K562 (cell line): ENCODE data around the gene IRF6. TPM values are rescaled to one million over a fixed set of nuclear protein-coding genes. Genes with fewer than 3 reads are reported as not detected.
A peak's percentile ranks its signal among the peaks of the same experiment; 100 is the strongest.

ENCODE experiments used
- COPS2 ChIP-seq: fragments of 450-650 bp; conservative IDR thresholded peaks from 2 replicates; pipeline ENCODE4 v1.6.1; 2016; ENCODE audit warnings: mild to moderate bottlenecking, moderate library complexity
- CREBBP ChIP-seq: IDR thresholded peaks from one replicate; pipeline ENCODE4 v1.6.1; 2012; ENCODE audit warnings: low read depth, mild to moderate bottlenecking, control low read depth, inconsistent platforms, low read length
- E2F4 ChIP-seq: sonication (generic); formaldehyde crosslinking; IDR thresholded peaks from 2 replicates; pipeline ENCODE4 v1.8.0; 2022; ENCODE audit warnings: mild to moderate bottlenecking, low read depth, missing genetic modification reagents
- FOS ChIP-seq: IDR thresholded peaks from 3 replicates; pipeline ENCODE4 v1.6.1; 2011; ENCODE audit not compliant: insufficient read length; ENCODE audit errors: extremely low read depth
- FOXK1 ChIP-seq: sonication (generic); formaldehyde crosslinking; IDR thresholded peaks from 2 replicates; pipeline ENCODE4 v1.8.0; 2022; ENCODE audit warnings: missing genetic modification reagents, mild to moderate bottlenecking, borderline replicate concordance
- HIVEP1 ChIP-seq: fragments of 250-450 bp; sonication (Bioruptor Pico); IDR thresholded peaks from 2 replicates; pipeline ENCODE4 v1.4.0; 2020; ENCODE audit warnings: mild to moderate bottlenecking
- JUN ChIP-seq, 2 experiments: sonication (generic) in 1 of 2; formaldehyde crosslinking in 1 of 2; IDR thresholded peaks; 2 replicates each; pipeline versions ENCODE4 v1.6.1 to v1.8.0; 2012 to 2022; ENCODE audit warnings: borderline replicate concordance in 2 of 2, mild to moderate bottlenecking in 2 of 2, improper control_type of control experiment in 1 of 2, low read depth in 1 of 2, low read length in 1 of 2, missing genetic modification reagents in 1 of 2
- KAT7 ChIP-seq: sonication (generic); formaldehyde crosslinking; IDR thresholded peaks from 2 replicates; pipeline ENCODE4 v1.8.0; 2022; ENCODE audit warnings: missing genetic modification reagents, mild to moderate bottlenecking, borderline replicate concordance
- NR2C1 ChIP-seq, 2 experiments: fragments of 450-650 bp; IDR thresholded peaks; 2 replicates each; pipeline ENCODE4 v1.6.1; 2017; ENCODE audit warnings: mild to moderate bottlenecking in 2 of 2, antibody characterized with exemption in 1 of 2, inconsistent platforms in 1 of 2, missing compliant biosample characterization in 1 of 2, missing genetic modification characterization in 1 of 2
- NR2F6 ChIP-seq: fragments of 450-650 bp; formaldehyde crosslinking; IDR thresholded peaks from 2 replicates; pipeline ENCODE4 v1.4.0; 2020; ENCODE audit warnings: mild to moderate bottlenecking
- PCBP1 ChIP-seq: fragments of 200-400 bp; formaldehyde crosslinking; IDR thresholded peaks from 2 replicates; pipeline ENCODE4 v1.6.1; 2018; ENCODE audit warnings: mild to moderate bottlenecking, low read depth, low read length; ENCODE audit not compliant: poor library complexity, severe bottlenecking
- POLR2AphosphoS2 ChIP-seq: IDR thresholded peaks from 2 replicates; pipeline ENCODE4 v1.6.1; 2012; ENCODE audit warnings: low read length, improper control_type of control experiment
- RBM25 ChIP-seq: fragments of 200-400 bp; formaldehyde crosslinking; IDR thresholded peaks from 2 replicates; pipeline ENCODE4 v1.6.1; 2018; ENCODE audit warnings: low read length, low read depth, moderate library complexity; ENCODE audit not compliant: severe bottlenecking
- RFX5 ChIP-seq: IDR thresholded peaks from 2 replicates; pipeline ENCODE4 v1.6.1; 2011; ENCODE audit warnings: low read depth, mild to moderate bottlenecking, improper control_type of control experiment, low read length
- SIN3A ChIP-seq, 2 experiments: fragments of 150-350 bp in 1 of 2; IDR thresholded peaks; 2 replicates each; pipeline ENCODE4 v1.6.1; 2011 to 2016; ENCODE audit warnings: borderline replicate concordance in 2 of 2, low read depth in 2 of 2, low read length in 2 of 2, mild to moderate bottlenecking in 2 of 2, moderate library complexity in 2 of 2; ENCODE audit not compliant: control insufficient read depth in 1 of 2
- SIRT6 ChIP-seq: IDR thresholded peaks from one replicate; pipeline ENCODE4 v1.6.1; 2012; ENCODE audit warnings: low read depth, mild to moderate bottlenecking, control low read depth, inconsistent platforms, low read length, moderate library complexity
- SLC30A9 ChIP-seq: fragments of 250-450 bp; sonication (Bioruptor Pico); IDR thresholded peaks from 2 replicates; pipeline ENCODE4 v1.8.0; 2022; ENCODE audit warnings: mild to moderate bottlenecking, moderate library complexity
- SNIP1 ChIP-seq: fragments of 450-650 bp; IDR thresholded peaks from 2 replicates; pipeline ENCODE4 v1.7.1; 2017; ENCODE audit warnings: low read depth, mild to moderate bottlenecking
- STAG1 ChIP-seq: sonication (generic); formaldehyde crosslinking; IDR thresholded peaks from 2 replicates; pipeline ENCODE4 v1.5.0; 2020; ENCODE audit warnings: missing genetic modification reagents, borderline replicate concordance
- TAF1 ChIP-seq: IDR thresholded peaks from 2 replicates; pipeline ENCODE4 v1.6.1; 2011; ENCODE audit warnings: mild to moderate bottlenecking, low read length, moderate library complexity; ENCODE audit not compliant: insufficient read depth, control insufficient read depth, severe bottlenecking; ENCODE audit errors: extremely low read depth
- YBX1 ChIP-seq: fragments of 450-650 bp; IDR thresholded peaks from 2 replicates; pipeline ENCODE4 v1.7.1; 2016; ENCODE audit warnings: mild to moderate bottlenecking
- ZNF232 ChIP-seq: sonication (generic); formaldehyde crosslinking; IDR thresholded peaks from 2 replicates; pipeline ENCODE4 v1.8.0; 2022; ENCODE audit warnings: mild to moderate bottlenecking, missing genetic modification reagents
- ZNF24 ChIP-seq: fragments of 450-650 bp; IDR thresholded peaks from 2 replicates; pipeline ENCODE4 v1.6.1; 2016
- ZNF282 ChIP-seq: sonication (generic); formaldehyde crosslinking; IDR thresholded peaks from 2 replicates; pipeline ENCODE4 v1.8.1; 2023; ENCODE audit warnings: missing genetic modification reagents
- polyA plus RNA-seq, 8 experiments: library from polyadenylated mRNA; depleted of rRNA in 4 of 8; stranded (reverse) in 5 of 8; unstranded in 3 of 8; fragments of >200 nt; fragmentation: Nextera tagmentation in 2 of 8; fragmentation: Illumina TruSeq in 1 of 8; extraction: Ambion mirVana in 2 of 8; extraction: Trizol in 1 of 8; gene quantifications; 2 replicates each; pipeline versions ENCODE4 v1.2.1 to v1.2.3, GENCODE V29; 2011 to 2014; ENCODE audit warnings: inconsistent platforms in 1 of 8, missing spikeins in 1 of 8
- total RNA-seq, 7 experiments: library from RNA; depleted of rRNA in 6 of 7; stranded (reverse); fragments of >200 nt in 6 of 7; fragmentation: Illumina TruSeq in 2 of 7; extraction: Trizol in 2 of 7; gene quantifications; 2 replicates each; pipeline versions ENCODE4 v1.2.1 to v1.2.3, GENCODE V29; 2011 to 2021; ENCODE audit warnings: low replicate concordance in 1 of 7
- TF ChIP-seq, protein P1 (sequence below): fragments of 450-650 bp; formaldehyde crosslinking; IDR thresholded peaks from 2 replicates; pipeline ENCODE4 v1.4.0; 2022; ENCODE audit warnings: mild to moderate bottlenecking, moderate library complexity
- TF ChIP-seq, protein P2 (sequence below): fragments of 450-650 bp; IDR thresholded peaks from 2 replicates; pipeline ENCODE4 v1.7.0; 2016; ENCODE audit warnings: borderline replicate concordance

IRF6 gene
- total and polyA plus RNA-seq, 9 of the 15 experiments (the other 6 are each of a cell fraction or from before 2014, with no cell fraction given) = 0.03 to 0.65 (median 0.17) TPM

DNA sequence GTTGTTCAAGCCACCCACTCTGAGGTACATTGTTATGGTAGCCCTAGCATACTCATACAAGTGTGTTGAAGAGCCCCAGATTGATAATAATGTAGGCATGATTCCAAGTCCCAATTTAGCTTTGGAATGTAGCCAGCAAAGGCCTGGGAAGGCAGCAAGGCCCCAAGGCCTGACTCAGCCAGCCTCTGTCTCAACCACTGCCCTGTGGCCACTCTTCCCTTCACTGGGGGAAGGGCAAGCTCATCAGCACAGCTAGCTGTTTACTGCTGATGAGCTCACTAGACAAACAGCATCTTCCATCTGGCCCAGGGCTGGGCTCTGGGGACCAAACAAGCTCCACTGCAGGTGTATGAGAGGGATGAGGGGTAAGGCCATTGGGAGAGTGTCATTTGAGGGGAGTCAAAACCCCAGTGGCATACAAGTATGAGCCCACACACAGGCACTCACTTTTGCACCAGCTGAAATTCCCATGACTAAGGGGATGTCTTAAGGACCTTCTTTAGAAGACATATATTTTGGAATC is 2.2 kb upstream of the IRF6 start (continued):
- no peak for TF ChIP-seq ZNF232 (CRISPR knock-in tag)
- TF ChIP-seq E2F4 (CRISPR knock-in tag) = no peak
- TF ChIP-seq RFX5 = no peak
- TF ChIP-seq SLC30A9 (CRISPR knock-in tag) = no peak
- no peak for TF ChIP-seq COPS2
- TF ChIP-seq, protein P1, sequence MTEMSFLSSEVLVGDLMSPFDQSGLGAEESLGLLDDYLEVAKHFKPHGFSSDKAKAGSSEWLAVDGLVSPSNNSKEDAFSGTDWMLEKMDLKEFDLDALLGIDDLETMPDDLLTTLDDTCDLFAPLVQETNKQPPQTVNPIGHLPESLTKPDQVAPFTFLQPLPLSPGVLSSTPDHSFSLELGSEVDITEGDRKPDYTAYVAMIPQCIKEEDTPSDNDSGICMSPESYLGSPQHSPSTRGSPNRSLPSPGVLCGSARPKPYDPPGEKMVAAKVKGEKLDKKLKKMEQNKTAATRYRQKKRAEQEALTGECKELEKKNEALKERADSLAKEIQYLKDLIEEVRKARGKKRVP (CRISPR knock-in tag) = no peak
- no peak for TF ChIP-seq PCBP1
- no peak for TF ChIP-seq ZNF24
- TF ChIP-seq POLR2AphosphoS2 = no peak
- no peak for TF ChIP-seq CREBBP
- no peak for TF ChIP-seq FOS
- no peak for TF ChIP-seq SIN3A (IDR thresholded peaks at IDR 0.05; ENCODE audit: borderline replicate concordance in 2 of 2, control insufficient read depth in 1 of 2, low read depth in 2 of 2, low read length in 2 of 2)
- TF ChIP-seq, protein P2, sequence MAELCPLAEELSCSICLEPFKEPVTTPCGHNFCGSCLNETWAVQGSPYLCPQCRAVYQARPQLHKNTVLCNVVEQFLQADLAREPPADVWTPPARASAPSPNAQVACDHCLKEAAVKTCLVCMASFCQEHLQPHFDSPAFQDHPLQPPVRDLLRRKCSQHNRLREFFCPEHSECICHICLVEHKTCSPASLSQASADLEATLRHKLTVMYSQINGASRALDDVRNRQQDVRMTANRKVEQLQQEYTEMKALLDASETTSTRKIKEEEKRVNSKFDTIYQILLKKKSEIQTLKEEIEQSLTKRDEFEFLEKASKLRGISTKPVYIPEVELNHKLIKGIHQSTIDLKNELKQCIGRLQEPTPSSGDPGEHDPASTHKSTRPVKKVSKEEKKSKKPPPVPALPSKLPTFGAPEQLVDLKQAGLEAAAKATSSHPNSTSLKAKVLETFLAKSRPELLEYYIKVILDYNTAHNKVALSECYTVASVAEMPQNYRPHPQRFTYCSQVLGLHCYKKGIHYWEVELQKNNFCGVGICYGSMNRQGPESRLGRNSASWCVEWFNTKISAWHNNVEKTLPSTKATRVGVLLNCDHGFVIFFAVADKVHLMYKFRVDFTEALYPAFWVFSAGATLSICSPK = no peak
- no peak for TF ChIP-seq FOXK1
- TF ChIP-seq SIRT6 = no peak
- TF ChIP-seq NR2C1 (IDR thresholded peaks at IDR 0.05) = no peak
- TF ChIP-seq NR2C1 (tag; IDR thresholded peaks at IDR 0.05) = no peak
- TF ChIP-seq KAT7 (CRISPR knock-in tag) = no peak
- no peak for TF ChIP-seq TAF1
- TF ChIP-seq RBM25 = no peak
- TF ChIP-seq YBX1 = no peak
- no peak for TF ChIP-seq HIVEP1 (CRISPR knock-in tag)
- no peak for TF ChIP-seq SNIP1
- TF ChIP-seq JUN (IDR thresholded peaks at IDR 0.05; ENCODE audit: borderline replicate concordance, low read depth, low read length) = peak; percentile 73
- TF ChIP-seq JUN (CRISPR knock-in tag; IDR thresholded peaks at IDR 0.05; ENCODE audit: borderline replicate concordance) = no peak
- TF ChIP-seq STAG1 = no peak
- no peak for TF ChIP-seq ZNF282 (CRISPR knock-in tag)
- TF ChIP-seq NR2F6 (CRISPR knock-in tag) = no peak
